Lower lobe of right lung (tissue), 2 donors: ENCODE results near the gene NCF4. TPM values are rescaled to one million over a fixed set of nuclear protein-coding genes. Genes with fewer than 3 reads are reported as not detected.

Experiments used
- ATAC-seq, 2 donors: fragments of 200-7000 bp; cut with Tn5 transposase; one replicate each; pipeline ENCODE4 v1.9.1; 2020 to 2022; ENCODE audit warnings: mild to moderate bottlenecking in 2 of 2, moderate library complexity in 2 of 2
- DNase-seq: peaks from one replicate; pipeline ENCODE4 v3.0.0-alpha.2; 2020
- H3K27ac ChIP-seq: fragments of 200-600 bp; one replicate; pipeline ENCODE4 v1.8.0; 2022
- H3K27me3 ChIP-seq: fragments of 200-600 bp; one replicate; pipeline ENCODE4 v1.8.0; 2022; ENCODE audit warnings: low read depth
- H3K36me3 ChIP-seq: fragments of 200-600 bp; one replicate; pipeline ENCODE4 v1.8.0; 2022; ENCODE audit warnings: mild to moderate bottlenecking
- H3K4me1 ChIP-seq: fragments of 200-600 bp; one replicate; pipeline ENCODE4 v1.8.0; 2022
- H3K4me3 ChIP-seq: fragments of 200-600 bp; one replicate; pipeline ENCODE4 v1.8.0; 2022; ENCODE audit warnings: mild to moderate bottlenecking
- H3K9me3 ChIP-seq: fragments of 200-600 bp; one replicate; pipeline ENCODE4 v1.8.0; 2022
- CTCF ChIP-seq: fragments of 200-600 bp; IDR thresholded peaks from one replicate; pipeline ENCODE4 v1.8.0; 2022; ENCODE audit warnings: antibody characterized with exemption, mild to moderate bottlenecking
- intact Hi-C: fragments of 100-400 bp; cut with DNase I; formaldehyde crosslinking; loops from one replicate; pipeline ENCODE4 v1.11.0; 2022
- total RNA-seq: library from RNA; stranded (reverse); fragmentation: NEBNext Ultra II Directional; extraction: Animal tissue kit (Norgen Biotek cat#: 25700); gene quantifications from one replicate; pipeline ENCODE4 v1.2.1, GENCODE V29; 2021
- donor health status: DM: no; HTN: yes; CAD: no; lungs with severe emphysema.

NCF4 gene
- total RNA-seq, 1 donor from 2014 or later = 55.3 TPM

- no peaks in the 10 kb centered on the region for H3K9me3 ChIP-seq
- DNase-seq (no peak), ATAC-seq (no peak)
- H3K27ac ChIP-seq = no peak overlapping the region
- TF ChIP-seq CTCF = no peak
- no peaks in the 10 kb centered on the region for H3K4me1 ChIP-seq
- peaks cover 34% of the 10 kb centered on the region for H3K27me3 ChIP-seq
- no peak overlapping the region for H3K4me3 ChIP-seq
- H3K36me3 ChIP-seq = no peaks in the 10 kb centered on the region
- intact Hi-C loops = no loop called here
Observed at GRCh38 chr22:36838119-36839030, 22.4 kb upstream of the NCF4 start.

DNA sequence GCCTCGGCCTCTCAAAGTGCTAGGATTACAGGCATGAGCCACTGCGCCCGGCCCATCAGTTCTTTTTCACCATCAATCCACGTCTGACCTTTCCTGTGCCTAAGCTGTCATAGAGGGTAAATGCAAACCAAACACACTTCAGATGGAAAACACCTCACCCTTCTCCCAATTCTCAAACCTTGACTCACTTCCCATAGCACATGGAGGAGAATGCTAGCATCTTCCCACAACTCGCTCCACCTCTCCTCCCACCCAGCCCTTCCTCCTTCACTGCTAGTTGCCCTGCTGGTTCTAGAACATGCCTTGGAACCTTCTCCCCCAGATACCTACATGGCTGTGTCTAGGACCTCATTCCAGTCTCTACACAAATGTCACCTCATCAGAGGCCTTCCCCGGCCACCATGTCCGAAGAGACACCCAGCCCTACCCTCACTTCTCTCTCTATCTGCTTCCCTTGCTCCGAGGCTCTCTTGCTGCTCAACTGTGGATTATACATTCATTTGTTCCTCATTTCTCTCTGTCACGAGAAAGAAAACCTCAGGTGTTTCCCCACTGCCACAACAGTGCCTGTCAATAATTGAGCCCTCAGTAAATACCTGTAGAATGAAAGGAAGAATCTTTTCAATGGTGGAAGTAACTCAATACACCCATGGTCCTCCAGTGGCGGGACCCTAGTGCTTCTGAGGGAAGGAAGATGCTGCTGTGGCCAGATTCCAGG lies 21.3 kb upstream of the NCF4 start:
- TF ChIP-seq CTCF = no peak
- intact Hi-C loops = no loop called here
- H3K4me1 ChIP-seq = no peaks in the 10 kb centered on the region
- no peak overlapping the region for H3K27ac ChIP-seq
- H3K9me3 ChIP-seq = no peaks in the 10 kb centered on the region
- DNase-seq (no peak), ATAC-seq (no peak)
- no peaks in the 10 kb centered on the region for H3K36me3 ChIP-seq
- peaks cover 31% of the 10 kb centered on the region for H3K27me3 ChIP-seq
- H3K4me3 ChIP-seq = no peak overlapping the region

GRCh38 chr22:36840106-36840505 lies 20.7 kb upstream of the NCF4 start:
- no peak for TF ChIP-seq CTCF
- intact Hi-C loops = no loop called here
- Histone ChIP-seq H3K36me3 (no peaks in the 10 kb centered on the region), H3K27me3 (peaks cover 33% of the 10 kb centered on the region), H3K9me3 (no peaks in the 10 kb centered on the region), H3K4me1 (no peaks in the 10 kb centered on the region), H3K4me3 (no peak overlapping the region), H3K27ac (no peak overlapping the region)
- ATAC-seq = no peak
- no peak for DNase-seq

DNA sequence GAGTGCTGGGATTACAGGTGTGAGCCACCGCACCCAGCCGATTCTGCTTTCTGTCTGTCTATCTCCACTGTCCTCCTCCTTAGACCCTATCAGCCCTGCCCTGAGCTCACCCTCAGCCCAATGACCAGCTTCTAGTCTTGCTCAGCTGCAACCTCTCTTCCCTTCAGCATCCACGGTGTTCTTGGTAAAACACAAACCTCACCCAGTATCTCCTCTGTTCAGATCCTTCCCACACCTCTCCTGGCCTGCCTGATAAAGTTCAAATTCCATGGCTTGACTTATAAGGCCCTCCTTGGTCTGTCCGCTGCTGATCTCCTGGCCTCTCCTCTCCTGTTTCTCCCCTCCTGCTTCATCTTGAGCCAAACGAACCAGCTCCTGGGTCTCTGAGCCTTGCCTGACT lies 14.5 kb upstream of the NCF4 start:
- H3K4me1 ChIP-seq = no peaks in the 10 kb centered on the region
- peaks cover 47% of the 10 kb centered on the region for H3K27me3 ChIP-seq
- TF ChIP-seq CTCF = no peak
- no peaks in the 10 kb centered on the region for H3K9me3 ChIP-seq
- no peaks in the 10 kb centered on the region for H3K36me3 ChIP-seq
- DNase-seq (no peak), ATAC-seq (no peak)
- intact Hi-C loops = no loop called here
- no peak overlapping the region for H3K27ac ChIP-seq
- H3K4me3 ChIP-seq = no peak overlapping the region

GRCh38 chr22:36846949-36847348 lies 13.9 kb upstream of the NCF4 start:
- Histone ChIP-seq H3K27me3 (peaks cover 41% of the 10 kb centered on the region), H3K4me1 (no peaks in the 10 kb centered on the region), H3K9me3 (no peaks in the 10 kb centered on the region), H3K36me3 (no peaks in the 10 kb centered on the region), H3K27ac (no peak overlapping the region), H3K4me3 (no peak overlapping the region)
- intact Hi-C loops = no loop called here
- ATAC-seq = no peak
- DNase-seq = no peak
- TF ChIP-seq CTCF = no peak
